ENCODE measurements around the gene SASH1.

The SASH1 gene

DNA sequence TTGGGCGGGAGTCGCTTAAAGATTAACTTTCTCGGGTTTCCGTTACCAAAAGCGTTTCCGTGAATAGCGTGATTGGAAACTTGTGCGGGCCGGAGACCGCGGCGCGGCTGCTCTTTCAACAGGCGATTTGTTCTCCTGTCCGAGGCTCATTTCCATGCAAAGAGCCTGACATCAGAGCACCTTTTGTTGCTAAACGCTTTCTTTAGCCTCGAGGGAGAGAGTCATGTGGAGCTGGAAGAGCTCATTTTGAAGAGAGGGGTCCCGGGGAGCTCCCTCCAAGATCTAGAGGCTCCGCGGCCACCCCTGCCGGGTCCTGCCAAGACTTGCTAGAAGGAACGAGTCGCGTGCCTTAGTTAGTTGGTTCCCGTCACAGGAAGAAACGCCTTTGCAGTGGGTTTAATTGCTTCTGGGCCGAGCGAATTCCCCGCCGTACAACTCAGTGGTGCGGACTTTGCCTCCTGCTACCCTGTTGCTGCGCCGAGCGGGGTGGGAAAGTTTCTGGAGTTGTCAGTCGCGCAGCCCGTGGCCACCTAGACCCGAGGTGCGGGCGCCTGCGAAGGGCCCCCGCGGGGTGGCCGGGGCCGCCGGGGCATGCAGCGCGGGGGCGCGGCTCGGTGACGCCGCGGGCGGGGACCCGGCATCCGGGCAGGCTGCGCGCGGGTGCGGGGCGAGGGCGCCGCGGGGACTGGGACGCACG, at the start of gene SASH1:
TSS of gene SASH1 (plus strand) at position 489 of the 697 bp plus-strand sequence. CDS start 230 bp downstream, outside the sequence.
- DNase-seq (ENCODE audit: low read depth), result no peak

GRCh38 chr6:148293181-148293995, 49.2 kb upstream of the SASH1 start:
- DNase-seq (ENCODE audit: low read depth), result no peak

GRCh38 chr6:148294059-148294458, 48.6 kb upstream of the SASH1 start:
- DNase-seq (ENCODE audit: low read depth), result no peak

- no peak for DNase-seq (ENCODE audit: low read depth)
Measured at GRCh38 chr6:148295261-148295887, 47.3 kb upstream of the SASH1 start.

- DNase-seq (ENCODE audit: low read depth), result no peak
Measured at GRCh38 chr6:148296771-148297170, 45.9 kb upstream of the SASH1 start.

DNA sequence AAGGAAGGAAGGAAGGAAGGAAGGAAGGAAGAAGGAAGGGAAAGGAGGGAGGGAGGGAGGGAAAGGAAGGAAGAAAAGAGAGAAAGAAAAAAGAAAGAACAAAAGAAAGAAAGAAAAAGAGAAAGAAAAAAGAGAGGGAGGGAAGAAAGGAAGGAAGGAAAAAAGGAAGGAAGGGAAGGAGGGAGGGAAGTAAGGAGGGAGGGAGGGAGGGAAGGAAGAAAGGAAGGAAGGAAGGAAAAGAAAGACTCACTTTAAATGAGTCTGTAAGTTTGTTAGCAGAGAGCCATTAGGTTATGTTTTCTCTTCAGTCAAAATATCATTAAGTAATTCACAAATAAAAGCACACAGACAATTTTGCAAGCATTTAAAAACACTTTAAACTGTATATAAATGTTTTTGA, 44.0 kb upstream of the SASH1 start:
- no peak for DNase-seq (ENCODE audit: low read depth)

DNA sequence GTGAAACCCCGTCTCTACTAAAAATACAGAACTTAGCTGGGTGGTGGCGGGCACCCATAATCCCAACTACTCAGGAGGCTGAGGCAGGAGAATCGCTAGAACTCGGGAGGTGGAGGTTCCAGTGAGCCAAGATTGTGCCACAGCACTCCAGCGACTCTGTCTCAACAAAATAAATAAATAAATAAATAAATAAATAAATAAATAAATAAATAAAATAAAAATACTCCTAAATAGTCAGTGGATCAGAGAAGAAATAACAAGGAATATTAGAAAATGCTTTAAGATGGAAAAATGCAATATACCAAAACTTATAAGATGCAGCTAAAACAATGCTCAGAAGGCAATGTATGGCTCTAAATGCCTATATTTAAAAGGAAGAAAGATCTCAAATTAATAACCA, 39.0 kb upstream of the SASH1 start:
- no peak for DNase-seq (ENCODE audit: low read depth)

- no peak for DNase-seq (ENCODE audit: low read depth)
Measured at GRCh38 chr6:148304976-148305375, 37.7 kb upstream of the SASH1 start.

DNA sequence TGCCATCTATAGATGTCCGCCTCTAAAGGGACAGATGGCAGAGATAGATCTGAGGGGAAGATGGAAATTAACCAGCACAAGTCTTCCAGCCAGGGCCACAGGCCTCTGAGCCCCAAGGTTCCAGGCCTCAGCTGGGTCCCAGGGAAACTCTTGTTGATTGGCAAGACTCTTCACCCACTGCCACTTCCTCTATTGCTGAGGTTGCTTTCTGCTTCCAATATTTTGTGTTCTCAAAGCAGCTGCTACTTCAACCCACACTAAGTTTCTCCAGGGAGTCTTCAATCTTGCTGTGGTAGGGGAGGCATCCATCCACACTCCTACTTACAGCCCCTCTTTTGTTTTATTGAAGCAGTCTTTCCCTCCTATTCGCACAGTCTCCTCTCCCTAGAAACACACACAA, 36.4 kb upstream of the SASH1 start:
- no peak for DNase-seq (ENCODE audit: low read depth)

DNA sequence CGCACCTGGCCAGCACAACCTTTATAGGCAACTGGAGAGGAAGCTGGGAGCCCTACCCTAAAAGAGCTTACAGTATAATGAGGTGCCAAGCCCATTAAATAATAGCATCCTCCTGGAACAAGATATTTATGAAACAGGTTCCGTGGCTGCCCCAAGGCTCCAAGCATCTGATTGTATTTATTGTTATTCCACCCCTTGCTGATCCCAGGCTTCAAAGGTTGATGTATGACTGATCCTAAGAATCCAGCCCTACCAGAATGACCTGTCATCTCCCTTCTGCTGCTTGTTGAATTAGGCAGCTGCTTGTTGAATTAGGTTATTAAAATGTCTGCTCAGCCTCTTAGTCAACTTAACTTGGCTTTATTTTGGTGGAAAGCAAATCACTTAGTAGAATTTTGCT, 35.2 kb upstream of the SASH1 start:
- no peak for DNase-seq (ENCODE audit: low read depth)

DNA sequence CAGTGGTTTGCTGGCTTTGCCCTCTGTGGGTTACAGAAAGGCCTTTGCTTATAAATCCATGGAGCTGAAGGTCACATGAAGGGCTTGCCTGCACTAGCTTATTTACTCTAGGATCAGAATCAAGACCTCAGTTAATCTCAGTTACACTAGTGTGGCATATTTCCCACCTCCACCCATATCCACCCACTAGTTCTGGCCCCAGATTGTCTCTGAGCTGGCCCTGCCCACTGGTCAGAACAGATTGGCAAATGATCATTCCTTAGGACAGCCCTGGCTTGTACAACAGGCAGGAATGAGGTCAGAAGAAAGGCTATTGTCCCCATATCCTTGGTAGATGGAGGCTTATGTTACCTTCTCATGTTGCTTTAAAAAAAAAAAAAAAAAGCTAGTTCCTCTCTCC, 33.3 kb upstream of the SASH1 start:
- DNase-seq (ENCODE audit: low read depth), result no peak

- DNase-seq (ENCODE audit: low read depth), result no peak
Measured at GRCh38 chr6:148311966-148312669, 30.5 kb upstream of the SASH1 start.

DNA sequence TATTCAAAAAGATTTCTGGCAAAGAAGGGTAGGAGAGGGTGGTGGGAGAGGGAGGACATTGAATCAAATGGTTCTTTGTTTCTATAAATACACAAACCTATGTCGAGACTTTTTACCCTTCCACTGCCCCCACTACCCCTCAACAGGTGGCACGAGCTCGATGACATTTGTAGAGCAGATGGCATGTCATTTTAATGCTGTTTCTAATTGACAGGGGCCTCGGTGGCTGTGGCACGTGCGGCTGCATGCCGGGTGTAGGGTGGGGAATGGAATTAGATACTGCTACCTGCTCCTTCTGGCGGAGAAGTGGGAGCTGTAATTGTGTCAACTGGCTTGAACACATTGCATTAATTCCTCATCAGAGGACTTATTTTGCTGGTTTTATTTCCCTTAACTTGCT, 29.1 kb upstream of the SASH1 start:
- no peak for DNase-seq (ENCODE audit: low read depth)

- no peak for DNase-seq (ENCODE audit: low read depth)
Measured at GRCh38 chr6:148316308-148316707, 26.3 kb upstream of the SASH1 start.

DNA sequence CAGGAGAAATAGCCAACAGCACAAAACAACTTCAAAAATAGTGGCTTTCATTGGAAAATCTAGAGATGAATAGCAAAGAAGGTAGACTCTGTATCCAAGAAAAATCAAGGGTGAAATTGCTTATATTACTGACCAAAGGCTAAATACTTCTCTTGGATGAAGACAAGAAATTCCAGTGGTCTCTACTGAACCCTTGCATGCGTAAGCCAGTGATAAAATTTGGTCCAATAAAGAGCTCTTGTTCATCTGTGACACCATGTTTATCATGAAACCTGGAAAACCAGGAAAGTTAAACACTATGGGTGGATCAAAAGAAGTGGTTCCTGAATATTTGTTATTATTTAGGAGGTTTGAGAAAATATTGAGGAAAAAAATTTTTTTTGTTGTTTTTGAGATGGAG, 25.6 kb upstream of the SASH1 start:
- DNase-seq (ENCODE audit: low read depth), result no peak

GRCh38 chr6:148317739-148318138, 24.9 kb upstream of the SASH1 start:
- no peak for DNase-seq (ENCODE audit: low read depth)

DNA sequence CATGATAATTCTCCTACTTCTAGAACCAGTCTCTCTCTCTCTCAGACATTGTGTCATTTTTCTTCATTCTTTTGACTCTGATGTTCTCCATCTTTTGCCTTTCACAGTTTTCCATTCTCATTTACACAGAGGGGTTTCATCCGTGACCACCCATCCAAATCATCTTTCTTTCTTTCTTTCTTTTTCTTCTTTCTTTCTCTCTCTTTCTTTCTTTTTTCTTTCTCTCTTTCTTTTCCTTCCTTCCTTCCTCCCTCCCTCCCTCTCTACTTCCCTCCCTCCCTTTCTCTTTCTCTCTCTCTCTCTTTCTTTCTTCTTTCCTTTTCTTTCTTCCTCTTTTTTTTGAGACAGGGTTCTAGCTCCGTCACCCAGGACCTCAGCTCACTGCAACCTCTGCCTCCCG, 19.9 kb upstream of the SASH1 start:
- no peak for DNase-seq (ENCODE audit: low read depth)

DNA sequence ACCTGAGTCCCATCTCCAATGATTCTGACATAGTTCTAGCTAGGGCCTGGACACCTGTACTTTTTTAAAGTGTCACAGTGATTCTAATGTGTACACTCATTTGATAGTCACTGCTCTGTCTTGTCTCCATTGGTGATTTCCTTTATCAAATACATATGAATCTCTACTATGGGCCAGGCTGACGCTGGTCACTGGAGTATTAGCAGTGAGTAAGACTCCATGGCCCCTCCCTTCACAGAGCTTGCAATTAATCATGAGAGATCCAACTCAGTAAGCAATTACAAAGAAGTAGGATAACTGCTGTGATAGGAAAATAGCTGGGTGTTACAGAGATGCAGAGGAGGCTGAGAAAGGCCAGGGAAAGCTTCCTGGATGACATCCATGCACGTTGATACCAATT, 19.3 kb upstream of the SASH1 start:
- DNase-seq (ENCODE audit: low read depth), result no peak

DNA sequence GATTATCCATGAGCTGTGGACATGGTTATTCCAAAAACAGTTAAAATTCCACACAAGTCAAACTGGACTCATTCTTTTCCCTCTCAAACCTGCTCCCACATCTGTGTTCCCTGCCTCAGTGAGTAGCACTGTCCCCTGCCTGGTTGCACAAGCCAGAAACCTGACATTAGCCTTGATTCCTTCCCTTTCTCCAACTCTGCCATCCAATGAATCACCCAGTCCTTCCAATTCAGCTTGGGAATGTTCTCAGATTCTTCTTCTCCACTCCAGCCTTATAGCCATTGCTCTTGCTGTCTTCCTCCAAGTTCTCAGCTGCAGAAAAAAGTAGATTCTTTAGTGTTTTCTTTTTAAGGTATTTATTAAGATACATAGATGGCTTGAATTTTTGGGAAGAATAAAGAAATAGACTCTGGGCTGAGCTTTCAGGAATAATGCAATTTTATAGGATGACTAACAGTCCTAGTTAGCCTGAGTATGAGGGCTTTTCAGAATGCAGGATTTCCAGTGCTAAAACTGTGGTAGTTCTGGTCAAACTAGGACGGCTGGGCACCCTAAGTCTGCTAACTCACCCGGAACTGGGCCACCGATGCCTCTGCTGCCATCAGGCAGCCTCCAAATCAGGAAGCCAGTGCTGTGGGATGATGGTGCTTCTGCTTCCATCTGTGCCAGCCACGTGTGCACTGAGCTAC, 18.2 kb upstream of the SASH1 start:
- DNase-seq (ENCODE audit: low read depth), result no peak

GRCh38 chr6:148325316-148326068, 17.1 kb upstream of the SASH1 start:
- no peak for DNase-seq (ENCODE audit: low read depth)

DNA sequence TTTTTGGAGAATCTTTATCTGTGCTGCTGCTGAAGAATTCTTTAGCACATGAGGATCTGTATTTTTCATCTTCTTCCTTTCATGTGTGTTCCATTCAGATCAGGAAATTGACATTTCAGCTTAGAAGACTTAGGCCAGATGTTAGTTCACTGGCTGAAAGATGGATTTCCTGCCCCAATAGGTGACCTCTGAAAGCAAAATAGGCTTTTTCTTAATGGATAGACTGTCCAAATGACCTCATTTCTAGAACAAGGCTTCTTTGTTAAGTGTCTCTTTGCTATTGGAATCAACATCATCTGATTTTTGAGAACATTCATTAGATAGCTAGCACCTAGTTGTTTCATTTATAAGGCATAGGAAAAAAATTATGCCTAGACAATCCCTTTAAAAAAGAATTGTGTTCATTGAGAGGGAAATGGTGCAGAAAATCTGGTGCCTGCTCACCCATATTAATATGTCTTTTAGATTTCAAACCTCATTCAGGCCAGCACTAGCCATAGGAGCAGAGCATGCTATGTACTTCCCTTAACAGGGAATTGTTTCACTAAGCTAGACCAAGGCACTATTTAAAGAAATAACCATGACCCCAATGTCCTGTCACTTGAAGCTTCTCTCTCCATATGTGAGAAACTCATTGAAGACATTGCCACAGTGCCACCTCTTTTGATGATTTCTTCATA, 13.6 kb upstream of the SASH1 start:
- no peak for DNase-seq (ENCODE audit: low read depth)
